Measurements from ENCODE around the gene PES1. TPM values are rescaled to one million over a fixed set of nuclear protein-coding genes. Genes with fewer than 3 reads are reported as not detected.

The PES1 gene
- total RNA-seq, 2 experiments from 2014 or later, result 92.8 to 96.7 TPM

DNA sequence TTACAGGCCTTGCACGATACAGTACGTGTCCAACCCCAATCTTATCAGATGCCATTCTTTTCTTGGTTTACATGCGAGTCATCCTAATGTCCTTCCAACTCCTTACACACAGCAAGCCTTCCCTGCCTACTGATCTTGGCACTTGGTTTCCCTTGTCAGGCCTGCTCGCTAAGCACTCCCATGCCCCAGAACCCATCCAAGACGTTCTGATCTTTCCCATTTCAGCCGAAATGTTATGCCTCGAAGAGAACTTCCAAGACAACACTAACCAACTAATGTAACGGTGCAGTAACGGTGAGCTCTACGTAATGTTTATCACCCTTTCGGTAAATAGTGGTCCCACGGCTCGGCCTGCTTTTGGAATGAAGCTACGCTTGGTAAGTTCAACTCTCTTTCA is 521 bp downstream of the PES1 start:
- H3K36me3 Mint-ChIP-seq (ENCODE audit: low read depth), result peaks cover 27% of the 10 kb centered on the region
- intact Hi-C loops (cut with micrococcal nuclease), result loop anchor here (1.0 to 5.0 kb wide), 4 partner anchors 154 to 378 kb away; partner anchors contain the start of genes CCDC157, OSM, SF3A1 and TUG1
- DNase-seq, result no peak
- peaks cover 11% of the 10 kb centered on the region for H3K4me1 Mint-ChIP-seq (ENCODE audit: low read depth)
- H3K9me3 Mint-ChIP-seq, result no peaks in the 10 kb centered on the region
- CTCF ChIA-PET, result interaction anchor here (0.6 to 2.2 kb wide), 7 partner anchors 11 to 443 kb away, joined by 3 to 9 read pairs (median 3); no protein-coding TSS in a partner anchor
- H3K27ac Mint-ChIP-seq, result no peak overlapping the region
- H3K27me3 Mint-ChIP-seq (ENCODE audit: low read depth), result no peaks in the 10 kb centered on the region
- no peak overlapping the region for H3K4me3 Mint-ChIP-seq

DNA sequence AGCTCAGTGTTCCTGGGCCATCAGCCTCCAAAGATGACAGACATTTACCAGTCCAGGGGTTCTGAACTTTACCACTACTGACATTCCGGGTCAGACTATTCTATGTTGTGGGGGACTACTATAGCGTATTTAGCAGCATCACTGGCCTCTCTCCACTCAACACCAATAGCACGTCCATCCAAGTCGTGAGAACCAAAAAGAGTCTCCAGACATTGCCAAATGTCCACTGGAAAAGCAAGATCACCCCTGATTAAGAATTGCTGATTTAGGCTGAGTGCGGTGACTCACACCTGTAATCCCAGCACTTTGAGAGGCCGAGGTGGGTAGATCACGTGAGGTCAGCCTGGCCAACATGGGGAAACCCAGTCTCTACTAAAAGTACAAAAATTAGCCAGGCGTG is 5.3 kb downstream of the PES1 start:
- Mint-ChIP-seq H3K4me1 (ENCODE audit: low read depth) (peaks cover 11% of the 10 kb centered on the region), H3K27me3 (ENCODE audit: low read depth) (no peaks in the 10 kb centered on the region), H3K9me3 (no peaks in the 10 kb centered on the region), H3K27ac (no peak overlapping the region), H3K4me3 (no peak overlapping the region), H3K36me3 (ENCODE audit: low read depth) (peaks cover 52% of the 10 kb centered on the region)
- intact Hi-C loops (cut with micrococcal nuclease), result no loop called here
- CTCF ChIA-PET, result no interaction called here
- no peak for DNase-seq

DNA sequence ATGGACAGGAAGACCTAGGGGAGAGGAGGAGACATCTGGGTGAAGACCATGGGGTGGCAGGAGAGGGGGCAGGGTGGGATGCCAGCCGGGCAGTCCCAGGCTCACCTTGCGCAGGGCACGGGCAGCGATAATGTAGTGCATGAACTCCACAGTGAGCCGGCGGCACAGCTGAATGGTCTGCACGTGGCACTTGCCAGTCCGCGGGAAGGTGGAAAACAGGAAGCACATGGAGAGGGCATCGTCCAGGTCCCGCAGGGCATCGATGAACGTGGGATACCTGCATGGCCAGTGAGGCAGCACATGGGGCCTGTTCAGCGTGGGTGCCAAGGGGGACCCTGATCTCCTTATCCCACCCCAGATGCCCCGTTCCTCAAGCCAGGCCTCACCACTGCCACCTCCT is 7.3 kb downstream of the PES1 start:
- H3K9me3 Mint-ChIP-seq, result no peaks in the 10 kb centered on the region
- intact Hi-C loops (cut with micrococcal nuclease), result no loop called here
- no peak overlapping the region for H3K4me3 Mint-ChIP-seq
- DNase-seq, result no peak
- H3K36me3 Mint-ChIP-seq (ENCODE audit: low read depth), result peaks cover 65% of the 10 kb centered on the region
- CTCF ChIA-PET, result no interaction called here
- no peak overlapping the region for H3K27ac Mint-ChIP-seq
- H3K4me1 Mint-ChIP-seq (ENCODE audit: low read depth), result no peaks in the 10 kb centered on the region
- no peaks in the 10 kb centered on the region for H3K27me3 Mint-ChIP-seq (ENCODE audit: low read depth)

DNA sequence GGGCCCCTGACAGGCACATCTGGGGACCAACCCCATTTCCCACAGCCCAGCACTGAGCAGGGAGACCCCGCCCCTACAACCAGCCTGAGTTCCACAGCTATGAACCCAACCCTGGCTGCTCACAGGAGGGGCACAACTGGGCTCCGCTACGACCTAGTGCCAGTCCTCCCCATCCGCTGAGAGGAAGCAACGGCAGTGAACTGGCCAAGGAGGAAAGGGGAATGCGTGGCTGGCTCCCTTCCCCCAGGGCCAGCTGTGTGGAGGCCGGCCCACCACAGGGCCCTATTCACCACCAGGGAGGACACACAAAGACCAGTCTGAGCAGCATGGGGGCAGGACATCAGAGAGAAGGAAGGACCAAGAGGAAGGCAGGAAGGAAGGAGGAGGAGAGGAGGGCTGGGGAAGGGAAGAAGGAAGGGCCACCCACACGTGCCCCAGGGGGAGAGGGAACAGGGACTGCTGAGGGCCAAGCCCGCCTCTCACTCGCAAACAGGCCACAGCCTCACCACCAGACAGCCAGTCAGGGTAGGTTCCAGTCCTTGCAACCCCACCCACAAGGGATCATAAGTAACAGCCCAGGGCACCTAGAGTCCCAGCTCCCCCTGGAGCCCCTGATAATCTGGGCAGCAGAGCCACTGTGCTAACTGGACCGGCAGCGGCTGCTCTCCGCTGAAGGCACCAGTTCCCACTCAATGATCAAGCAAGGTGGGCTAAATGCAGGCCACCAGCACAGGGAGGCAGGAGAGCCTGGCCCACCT is 8.7 kb downstream of the PES1 start:
- no peaks in the 10 kb centered on the region for H3K4me1 Mint-ChIP-seq (ENCODE audit: low read depth)
- H3K27ac Mint-ChIP-seq, result no peak overlapping the region
- H3K4me3 Mint-ChIP-seq, result no peak overlapping the region
- H3K36me3 Mint-ChIP-seq (ENCODE audit: low read depth), result peaks cover 64% of the 10 kb centered on the region
- CTCF ChIA-PET, result no interaction called here
- no peak for DNase-seq
- no peaks in the 10 kb centered on the region for H3K27me3 Mint-ChIP-seq (ENCODE audit: low read depth)
- intact Hi-C loops (cut with micrococcal nuclease), result no loop called here
- H3K9me3 Mint-ChIP-seq, result no peaks in the 10 kb centered on the region

DNA sequence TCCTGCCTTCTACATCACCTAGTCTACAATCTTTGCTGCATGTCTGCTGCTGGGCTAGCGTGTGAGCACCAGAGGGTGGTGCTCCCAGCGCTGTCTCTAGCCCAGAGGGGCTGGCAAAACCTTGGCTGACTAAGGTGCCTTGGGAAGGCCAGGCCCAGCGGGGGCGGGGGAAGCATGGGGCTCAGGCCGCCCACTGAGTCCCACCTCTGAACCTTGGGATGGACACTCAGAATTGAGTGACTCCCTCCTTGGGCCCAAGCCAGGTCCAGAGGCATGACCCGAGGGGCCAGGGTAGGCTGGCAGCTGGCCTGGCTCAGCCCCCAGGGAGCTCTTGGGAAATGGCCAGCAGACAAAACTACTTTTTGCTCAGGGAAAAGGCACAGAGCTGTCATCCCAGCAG is 9.7 kb downstream of the PES1 start:
- peaks cover 64% of the 10 kb centered on the region for H3K36me3 Mint-ChIP-seq (ENCODE audit: low read depth)
- H3K4me1 Mint-ChIP-seq (ENCODE audit: low read depth), result no peaks in the 10 kb centered on the region
- H3K27ac Mint-ChIP-seq, result no peak overlapping the region
- no peaks in the 10 kb centered on the region for H3K27me3 Mint-ChIP-seq (ENCODE audit: low read depth)
- intact Hi-C loops (cut with micrococcal nuclease), result no loop called here
- no peak overlapping the region for H3K4me3 Mint-ChIP-seq
- H3K9me3 Mint-ChIP-seq, result no peaks in the 10 kb centered on the region
- CTCF ChIA-PET, result no interaction called here
- no peak for DNase-seq

DNA sequence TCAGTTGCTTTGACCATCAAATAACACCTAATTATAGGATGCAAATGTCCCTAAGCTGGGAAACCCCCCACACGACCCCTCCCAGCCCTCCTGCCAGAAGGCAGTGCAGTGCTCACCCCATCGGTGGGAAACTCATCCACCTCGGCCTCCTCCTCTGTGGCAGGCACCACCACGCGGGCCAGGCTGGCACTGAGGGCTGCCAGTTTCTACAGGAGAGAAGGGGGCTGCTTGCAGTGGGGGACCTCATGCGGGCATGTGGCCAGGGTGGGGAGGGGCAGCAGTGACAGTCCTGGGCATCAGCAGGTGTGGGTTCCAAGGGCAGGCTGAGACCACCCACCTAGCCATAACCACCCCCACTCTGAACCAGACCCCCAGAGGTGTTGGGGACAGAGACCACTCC is 10.8 kb downstream of the PES1 start:
- CTCF ChIA-PET, result interaction anchor here (1.0 kb wide), 1 partner anchor 293 kb away, joined by 3 read pairs; no protein-coding TSS in a partner anchor
- Mint-ChIP-seq H3K4me1 (ENCODE audit: low read depth) (peaks cover 3% of the 10 kb centered on the region), H3K27me3 (ENCODE audit: low read depth) (no peaks in the 10 kb centered on the region), H3K4me3 (no peak overlapping the region), H3K9me3 (no peaks in the 10 kb centered on the region), H3K27ac (no peak overlapping the region), H3K36me3 (ENCODE audit: low read depth) (peaks cover 62% of the 10 kb centered on the region)
- intact Hi-C loops (cut with micrococcal nuclease), result no loop called here
- DNase-seq, result no peak

DNA sequence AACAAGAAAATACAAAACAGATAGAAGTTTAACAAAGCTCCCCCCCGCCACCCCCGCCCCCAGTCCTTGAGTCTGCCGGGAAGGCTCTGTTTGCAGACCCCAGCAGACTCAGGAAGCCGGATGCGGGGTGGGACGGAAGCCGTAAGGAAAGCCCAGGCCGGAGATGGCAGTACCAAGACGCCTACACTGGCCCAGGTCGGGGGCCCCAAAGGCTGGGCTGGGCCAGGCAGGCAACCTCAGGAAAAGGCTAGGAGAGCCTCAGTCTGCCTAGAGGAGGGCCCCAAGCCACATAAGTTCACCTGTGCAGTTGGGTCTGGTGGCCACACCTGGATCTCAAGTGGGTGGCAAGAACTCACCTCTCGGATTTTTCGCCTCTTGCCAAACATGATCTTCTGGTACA is 13.2 kb downstream of the PES1 start:
- Mint-ChIP-seq H3K4me3 (no peak overlapping the region), H3K27me3 (ENCODE audit: low read depth) (no peaks in the 10 kb centered on the region), H3K9me3 (no peaks in the 10 kb centered on the region), H3K36me3 (ENCODE audit: low read depth) (peaks cover 51% of the 10 kb centered on the region), H3K27ac (no peak overlapping the region), H3K4me1 (ENCODE audit: low read depth) (peaks cover 5% of the 10 kb centered on the region)
- CTCF ChIA-PET, result no interaction called here
- intact Hi-C loops (cut with micrococcal nuclease), result no loop called here
- no peak for DNase-seq

DNA sequence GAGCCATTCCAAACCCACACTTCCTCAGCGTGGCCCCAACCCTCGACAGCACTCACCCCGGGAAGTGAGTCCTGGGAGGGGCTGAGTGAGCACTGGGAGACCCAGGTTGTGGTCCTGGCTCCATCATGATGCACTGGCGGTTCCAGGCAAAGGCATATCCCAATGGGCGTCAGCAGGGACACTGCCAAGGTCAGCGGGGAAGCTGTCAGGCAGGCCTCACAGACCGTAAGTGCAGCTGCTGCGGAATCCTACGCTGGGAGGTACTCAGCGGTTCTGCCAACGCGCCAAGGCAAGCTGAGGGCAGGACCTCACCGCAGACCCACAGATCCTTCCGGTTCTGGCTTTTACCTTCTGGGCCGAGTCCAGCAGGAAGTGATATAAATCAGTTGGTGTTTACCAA is 15.9 kb downstream of the PES1 start:
- H3K27me3 Mint-ChIP-seq (ENCODE audit: low read depth), result no peaks in the 10 kb centered on the region
- no peaks in the 10 kb centered on the region for H3K9me3 Mint-ChIP-seq
- peaks cover 40% of the 10 kb centered on the region for H3K36me3 Mint-ChIP-seq (ENCODE audit: low read depth)
- DNase-seq, result no peak
- H3K27ac Mint-ChIP-seq, result no peak overlapping the region
- H3K4me3 Mint-ChIP-seq, result no peak overlapping the region
- CTCF ChIA-PET, result no interaction called here
- peaks cover 5% of the 10 kb centered on the region for H3K4me1 Mint-ChIP-seq (ENCODE audit: low read depth)
- intact Hi-C loops (cut with micrococcal nuclease), result no loop called here

DNA sequence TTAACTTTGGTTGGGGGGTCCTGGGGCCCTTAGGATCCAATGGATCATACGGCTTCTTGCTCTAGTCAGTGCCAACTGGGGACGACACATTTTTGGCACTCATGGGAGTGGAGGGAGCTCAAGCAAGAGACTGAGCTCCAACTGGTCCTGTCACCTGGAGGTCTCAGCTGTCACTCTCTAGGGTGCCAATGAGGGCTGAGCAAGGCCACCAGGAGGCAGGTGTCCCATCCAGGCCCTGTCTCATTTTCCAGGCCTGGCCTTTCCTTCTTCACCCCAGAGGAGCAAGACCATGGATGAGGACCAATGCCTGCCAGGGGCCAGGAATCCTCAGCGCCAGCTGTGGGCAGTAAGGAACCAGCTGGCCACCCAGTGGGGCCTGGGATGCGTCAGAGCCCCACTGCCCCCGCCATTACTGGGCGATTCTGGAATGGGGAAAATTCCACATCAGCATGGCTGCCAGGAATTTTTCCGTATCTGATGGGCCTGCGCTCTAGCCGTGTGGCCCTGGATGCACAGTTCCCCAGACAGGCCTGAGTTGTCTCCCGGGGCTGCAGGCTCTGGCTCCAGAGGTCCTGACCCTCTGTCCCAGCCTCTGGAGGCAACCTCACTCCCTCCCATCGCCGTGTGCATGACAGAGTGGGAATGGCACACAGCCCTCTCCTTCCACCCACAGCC is 16.6 kb downstream of the PES1 start:
- H3K27me3 Mint-ChIP-seq (ENCODE audit: low read depth), result no peaks in the 10 kb centered on the region
- peaks cover 5% of the 10 kb centered on the region for H3K4me1 Mint-ChIP-seq (ENCODE audit: low read depth)
- no peak overlapping the region for H3K4me3 Mint-ChIP-seq
- CTCF ChIA-PET, result interaction anchor here (0.8 kb wide), 1 partner anchor 188 kb away, joined by 3 read pairs; no protein-coding TSS in a partner anchor
- intact Hi-C loops (cut with micrococcal nuclease), result no loop called here
- H3K9me3 Mint-ChIP-seq, result no peaks in the 10 kb centered on the region
- DNase-seq, result no peak
- peaks cover 34% of the 10 kb centered on the region for H3K36me3 Mint-ChIP-seq (ENCODE audit: low read depth)
- no peak overlapping the region for H3K27ac Mint-ChIP-seq

DNA sequence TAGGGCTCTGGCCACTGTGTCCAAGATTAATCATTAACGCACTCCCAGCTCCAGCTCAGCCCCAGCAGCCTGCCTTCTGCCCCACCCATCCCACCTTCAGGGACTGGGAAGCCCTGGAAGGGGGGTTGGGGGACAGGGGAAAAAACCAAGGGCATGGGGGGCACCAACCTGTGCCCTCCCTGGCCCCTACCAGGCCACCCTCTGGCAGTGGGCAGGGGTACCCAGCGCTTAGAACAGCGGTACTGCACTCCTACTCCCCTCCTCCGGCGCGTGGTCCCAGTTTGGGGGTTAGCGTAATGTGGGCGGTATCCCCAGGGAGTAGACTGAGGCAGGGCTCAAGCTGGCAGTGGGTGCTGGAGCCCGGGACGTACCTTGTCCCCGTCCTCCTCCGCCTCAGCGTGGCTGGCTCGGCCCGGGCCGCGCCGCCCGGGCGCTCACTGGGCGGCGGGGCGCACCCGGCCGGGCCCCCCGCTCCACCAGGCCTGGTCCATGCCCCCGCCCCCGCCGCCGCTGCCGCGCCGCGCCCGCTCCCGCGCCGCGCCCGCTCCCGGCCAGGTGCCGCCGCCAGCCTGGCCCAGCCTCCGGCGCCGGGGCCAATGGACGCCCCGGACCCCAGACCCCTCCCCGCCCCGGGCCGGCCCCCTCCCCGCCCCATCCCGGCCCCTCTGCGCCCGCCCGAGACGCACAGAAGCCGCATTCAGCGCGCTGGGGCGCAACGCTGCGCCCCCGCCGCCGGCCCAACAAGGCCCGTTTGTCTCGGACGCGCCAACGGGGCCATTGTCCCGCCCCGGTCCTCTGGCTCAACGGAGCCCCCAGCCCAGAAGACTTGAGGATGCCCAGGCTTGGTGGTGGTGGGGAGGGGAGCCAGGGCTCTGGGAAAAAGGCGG is 17.4 kb downstream of the PES1 start, which contains the start of gene GAL3ST1:
Gene GAL3ST1 (minus strand): TSS at position 571 of the 887 bp plus-strand sequence. CDS start 17,273 bp downstream, outside the sequence.
- intact Hi-C loops (cut with micrococcal nuclease), result no loop called here
- Mint-ChIP-seq H3K4me1 (ENCODE audit: low read depth) (peaks cover 5% of the 10 kb centered on the region), H3K27me3 (ENCODE audit: low read depth) (no peaks in the 10 kb centered on the region), H3K36me3 (ENCODE audit: low read depth) (peaks cover 27% of the 10 kb centered on the region), H3K4me3 (no peak within 1 kb of the TSS), H3K27ac (no peak within 1 kb of the TSS), H3K9me3 (no peaks in the 10 kb centered on the region)
- no peak for DNase-seq
- CTCF ChIA-PET, result no interaction called here

DNA sequence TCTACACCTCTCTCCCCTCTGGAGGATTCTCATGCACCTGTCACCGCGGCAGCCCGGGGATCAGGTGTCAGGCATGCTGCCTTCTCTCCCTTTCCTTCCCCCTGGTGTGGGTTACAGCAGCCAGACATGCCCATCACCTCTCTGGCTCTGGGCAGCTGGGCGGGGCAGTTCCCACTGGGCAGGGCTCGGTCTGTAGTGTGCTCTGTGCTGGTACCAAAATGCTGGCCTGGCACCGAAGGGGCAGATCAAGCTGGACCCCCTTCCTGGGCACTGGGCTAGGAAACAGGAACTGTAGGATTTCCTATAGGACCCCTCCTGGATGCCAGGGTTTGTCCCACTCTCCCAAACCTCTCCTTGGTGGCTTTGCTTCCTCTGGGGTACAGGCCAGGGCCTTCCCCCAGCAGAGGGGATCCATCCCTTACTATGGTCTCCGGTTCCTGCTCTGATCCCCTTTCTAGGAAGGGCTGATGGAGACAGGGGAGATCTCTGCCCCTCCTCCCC is 18.1 kb downstream of the PES1 start:
- Mint-ChIP-seq H3K27me3 (ENCODE audit: low read depth) (no peaks in the 10 kb centered on the region), H3K27ac (no peak overlapping the region), H3K36me3 (ENCODE audit: low read depth) (peaks cover 21% of the 10 kb centered on the region), H3K4me3 (no peak overlapping the region), H3K4me1 (ENCODE audit: low read depth) (peaks cover 5% of the 10 kb centered on the region), H3K9me3 (no peaks in the 10 kb centered on the region)
- no peak for DNase-seq
- intact Hi-C loops (cut with micrococcal nuclease), result no loop called here
- CTCF ChIA-PET, result no interaction called here
